Stimulated activated CD4-positive, alpha-beta T cell treated with anti-CD3 and anti-CD28 coated beads, Interleukin-15, amount 100 ng/mL, for 1 hour (primary cell): ENCODE measurements around the gene CST11.
"Not testable (repeated sequence)": the region's sequence is repeated elsewhere in the genome, so short reads cannot be mapped to it uniquely, and the experiment has no call there.

ENCODE experiments used
- DNase-seq, 2 donors: peaks; one replicate each; pipeline ENCODE4 v3.0.0-alpha.2; 2020; ENCODE audit warnings: low read depth in 1 of 2, low spot score in 1 of 2

The CST11 gene

GRCh38 chr20:23452776-23453175, at the start of gene CST11:
Gene CST11 (minus strand): TSS chr20:23452876. CDS start chr20:23452811, 65 bp downstream.
- no peak for DNase-seq

- no peak for DNase-seq
Measured at GRCh38 chr20:23501926-23502325, 49.2 kb upstream of the CST11 start.

- DNase-seq: no peak
Measured at GRCh38 chr20:23497536-23497935, 44.9 kb upstream of the CST11 start.

- no peak for DNase-seq
Measured at GRCh38 chr20:23493172-23493772, 40.6 kb upstream of the CST11 start.

GRCh38 chr20:23492292-23492691, 39.6 kb upstream of the CST11 start:
- DNase-seq: no peak

- DNase-seq: no peak
Measured at GRCh38 chr20:23490817-23491216, 38.1 kb upstream of the CST11 start, which contains the start of gene CST8. Gene CST8 (plus strand): TSS chr20:23491117. CDS start chr20:23491668, 551 bp downstream.

- DNase-seq: no peak
Measured at GRCh38 chr20:23488996-23489395, 36.3 kb upstream of the CST11 start.

GRCh38 chr20:23488470-23488869, 35.8 kb upstream of the CST11 start:
- no peak for DNase-seq

GRCh38 chr20:23484081-23484480, 31.4 kb upstream of the CST11 start:
- DNase-seq: no peak

- no peak for DNase-seq
Measured at GRCh38 chr20:23482138-23482537, 29.5 kb upstream of the CST11 start.

GRCh38 chr20:23479043-23479442, 26.4 kb upstream of the CST11 start:
- DNase-seq: no peak

- DNase-seq: no peak
Measured at GRCh38 chr20:23477223-23477622, 24.5 kb upstream of the CST11 start.

GRCh38 chr20:23476015-23476754, 23.5 kb upstream of the CST11 start:
- no peak for DNase-seq

GRCh38 chr20:23475395-23475794, 22.7 kb upstream of the CST11 start:
- DNase-seq: no peak

GRCh38 chr20:23473293-23473692, 20.6 kb upstream of the CST11 start:
- DNase-seq: not testable (repeated sequence)

- DNase-seq: not testable (repeated sequence)
Measured at GRCh38 chr20:23472306-23472705, 19.6 kb upstream of the CST11 start.

- not testable (repeated sequence) for DNase-seq
Measured at GRCh38 chr20:23466961-23467360, 14.3 kb upstream of the CST11 start.

GRCh38 chr20:23461180-23461579, 8.5 kb upstream of the CST11 start:
- DNase-seq: no peak

GRCh38 chr20:23459461-23460150, 6.9 kb upstream of the CST11 start:
- DNase-seq: no peak

GRCh38 chr20:23456873-23457272, 4.2 kb upstream of the CST11 start:
- no peak for DNase-seq

- no peak for DNase-seq
Measured at GRCh38 chr20:23456409-23456808, 3.7 kb upstream of the CST11 start.

GRCh38 chr20:23455639-23456038, 3.0 kb upstream of the CST11 start:
- DNase-seq: no peak
